A549 (cell line): Measurements from ENCODE around the gene PODN. TPM values are rescaled to one million over a fixed set of nuclear protein-coding genes. Genes with fewer than 3 reads are reported as not detected.

ENCODE experiments used
- ATAC-seq, 2 experiments: fragments of 200-7000 bp in 1 of 2; fragments of >200 bp in 1 of 2; cut with Nextera tagmentation in 1 of 2; cut with Tn5 transposase in 1 of 2; 3 replicates each; pipeline versions ENCODE4 v1.8.0 to v1.9.1; 2018 to 2020; ENCODE audit warnings: mild to moderate bottlenecking in 1 of 2, moderate library complexity in 1 of 2
- CTCF ChIA-PET: fragments of 300-600 bp; sonication (Branson Sonifier 250); formaldehyde crosslinking; extraction: SDS; loops from one replicate; lab custom pipeline; 2021; ENCODE audit warnings: antibody characterized with exemption, inconsistent platforms; lab: Yijun Ruan, JAX
- POLR2A ChIA-PET: fragments of 350-600 bp; formaldehyde crosslinking; extraction: SDS; loops from one replicate; lab custom pipeline; 2021; ENCODE audit warnings: antibody characterized with exemption, inconsistent platforms; lab: Yijun Ruan, JAX
- DNase-seq, 2 experiments: peaks; one replicate each; pipeline versions ENCODE4 v3.0.0 to v3.0.0-alpha.2; 2011 to 2016; ENCODE audit warnings: low read depth in 1 of 2, low spot score in 1 of 2
- FAIRE-seq: peaks from 2 replicates; lab custom pipeline; 2011; peaks lifted over from hg19 to GRCh38; lab: Jason Lieb, UNC
- H3K27ac ChIP-seq, 2 experiments: fragments of >200 bp; sonication (Bioruptor Twin); formaldehyde crosslinking; 3 replicates each; pipeline ENCODE4 v1.5.1; 2016 to 2017
- H3K4me1 ChIP-seq: fragments of >200 bp; sonication (Bioruptor Twin); formaldehyde crosslinking; 3 replicates; pipeline ENCODE4 v1.6.1; 2016
- H3K4me2 ChIP-seq: fragments of >200 bp; sonication (Bioruptor Twin); formaldehyde crosslinking; 3 replicates; pipeline ENCODE4 v1.6.1; 2016
- H3K4me3 ChIP-seq: fragments of >200 bp; sonication (Bioruptor Twin); formaldehyde crosslinking; 3 replicates; pipeline ENCODE4 v1.5.1; 2016
- H3K9me3 ChIP-seq: fragments of >200 bp; sonication (Bioruptor Twin); formaldehyde crosslinking; 3 replicates; pipeline ENCODE4 v1.6.1; 2016
- ATOH8 ChIP-seq: fragments of 250-450 bp; sonication (Bioruptor Pico); IDR thresholded peaks from 2 replicates; pipeline ENCODE4 v1.5.0; 2020; ENCODE audit warnings: low read depth, mild to moderate bottlenecking, moderate library complexity
- BHLHE40 ChIP-seq: IDR thresholded peaks from 2 replicates; pipeline ENCODE4 v1.6.1; 2012; ENCODE audit warnings: low read depth, low read length, inconsistent platforms
- CBX2 ChIP-seq: fragments of 200-600 bp; sonication (generic); IDR thresholded peaks from 2 replicates; pipeline ENCODE4 v1.6.1; 2016; ENCODE audit warnings: low read depth, mild to moderate bottlenecking, borderline replicate concordance
- CHD4 ChIP-seq: fragments of 200-600 bp; sonication (generic); IDR thresholded peaks from 2 replicates; pipeline ENCODE4 v1.6.1; 2016; ENCODE audit warnings: antibody characterized with exemption, mild to moderate bottlenecking, borderline replicate concordance
- E2F6 ChIP-seq: IDR thresholded peaks from 2 replicates; pipeline ENCODE4 v1.6.1; 2012; ENCODE audit warnings: low read depth, borderline replicate concordance
- EHF ChIP-seq: fragments of 250-450 bp; sonication (Bioruptor Pico); IDR thresholded peaks from 2 replicates; pipeline ENCODE4 v1.5.0; 2020; ENCODE audit warnings: mild to moderate bottlenecking
- ESRRA ChIP-seq: fragments of 150-350 bp; IDR thresholded peaks from 2 replicates; pipeline ENCODE4 v1.6.1; 2014; ENCODE audit warnings: mild to moderate bottlenecking, low read length, borderline replicate concordance
- HEYL ChIP-seq: fragments of 250-450 bp; sonication (Bioruptor Pico); IDR thresholded peaks from 2 replicates; pipeline ENCODE4 v1.8.0; 2021; ENCODE audit warnings: mild to moderate bottlenecking, moderate library complexity
- KDM1A ChIP-seq: fragments of 200-600 bp; sonication (generic); IDR thresholded peaks from 2 replicates; pipeline ENCODE4 v1.6.1; 2016; ENCODE audit warnings: low read depth, mild to moderate bottlenecking
- KDM5A ChIP-seq: fragments of 200-600 bp; sonication (generic); IDR thresholded peaks from 2 replicates; pipeline ENCODE4 v1.6.1; 2016; ENCODE audit warnings: antibody characterized with exemption, mild to moderate bottlenecking
- PBX3 ChIP-seq: IDR thresholded peaks from 2 replicates; pipeline ENCODE4 v1.6.1; 2012
- POLR2A ChIP-seq: IDR thresholded peaks from 2 replicates; pipeline ENCODE4 v1.6.1; 2012; ENCODE audit warnings: mild to moderate bottlenecking, low read length
- POLR2AphosphoS2 ChIP-seq: conservative IDR thresholded peaks from 2 replicates; pipeline ENCODE4 v1.6.1; 2012; ENCODE audit warnings: low read length, improper control_type of control experiment, inconsistent platforms
- RARB ChIP-seq: fragments of 250-450 bp; sonication (Bioruptor Pico); IDR thresholded peaks from 2 replicates; pipeline ENCODE4 v1.8.0; 2021; ENCODE audit warnings: mild to moderate bottlenecking, moderate library complexity
- RFX5 ChIP-seq: fragments of 450-650 bp; IDR thresholded peaks from 2 replicates; pipeline ENCODE4 v1.7.1; 2014; ENCODE audit warnings: antibody characterized with exemption, mild to moderate bottlenecking, moderate library complexity
- ZC3H11A ChIP-seq: fragments of 450-650 bp; IDR thresholded peaks from 2 replicates; pipeline ENCODE4 v1.6.1; 2014; ENCODE audit warnings: antibody characterized with exemption, mild to moderate bottlenecking
- ZSCAN20 ChIP-seq: fragments of 250-450 bp; sonication (Bioruptor Pico); IDR thresholded peaks from 2 replicates; pipeline ENCODE4 v1.8.0; 2022; ENCODE audit warnings: mild to moderate bottlenecking, moderate library complexity
- WGBS: methylation state at CpG from one replicate; pipeline ENCODE4 v1.1.6; 2017; ENCODE audit errors: missing lambda C conversion rate; 5-methylcytosine and 5-hydroxymethylcytosine counted together
- polyA plus RNA-seq, 4 experiments: library from polyadenylated mRNA; depleted of rRNA in 3 of 4; stranded (reverse); fragments of >200 nt; fragmentation: RNase III in 1 of 4; extraction: RNeasy Plus Mini Kit Qiagen cat#74134 plus additional on column Dnase treatment in 1 of 4; gene quantifications; 2 replicates in 3 of 4; 3 replicates in 1 of 4; pipeline ENCODE4 v1.2.3, GENCODE V29; 2011 to 2017
- TF ChIP-seq, protein P1 (sequence below): fragments of 250-450 bp; sonication (Bioruptor Pico); IDR thresholded peaks from 2 replicates; pipeline ENCODE4 v1.5.0; 2021; ENCODE audit warnings: mild to moderate bottlenecking, moderate library complexity, borderline replicate concordance
- TF ChIP-seq, protein P2 (sequence below): fragments of 200-600 bp; sonication (generic); IDR thresholded peaks from 2 replicates; pipeline ENCODE4 v1.6.1; 2016; ENCODE audit warnings: antibody characterized with exemption, mild to moderate bottlenecking, moderate library complexity

Gene PODN
- polyA plus RNA-seq, 2 of the 4 experiments (the other 2 are of a cell fraction) = 0.05 TPM; not detected in 1

- 53% methylated on average over 1 of the region's 1 CpG for WGBS
- Histone ChIP-seq H3K4me3 (no peak overlapping the region), H3K4me1 (peaks cover 3% of the 10 kb centered on the region; the same call in 1 of the 3 replicates), H3K27ac (no peak overlapping the region), H3K9me3 (no peaks in the 10 kb centered on the region), H3K4me2 (no peak overlapping the region)
- no peak for DNase-seq
- no peak for TF ChIP-seq ZSCAN20
- no peak for TF ChIP-seq CBX2
- TF ChIP-seq KDM1A = no peak
- CTCF ChIA-PET = no interaction called here
- POLR2A ChIA-PET = no interaction called here
- no peak for ATAC-seq
- no peak for FAIRE-seq
These were observed 10.3 kb upstream of the PODN start for GRCh38 chr1:53051676-53052075.

- WGBS = 91% methylated on average over 2 of the region's 2 CpGs
- POLR2A ChIA-PET = no interaction called here
- H3K27ac ChIP-seq = no peak overlapping the region
- no peak overlapping the region for H3K4me3 ChIP-seq
- no peaks in the 10 kb centered on the region for H3K4me1 ChIP-seq
- CTCF ChIA-PET = interaction anchor here (1.0 kb wide), 1 partner anchor 11 kb away, joined by 3 read pairs; no protein-coding TSS in a partner anchor
- no peak for TF ChIP-seq CHD4
- no peak for TF ChIP-seq RARB (CRISPR knock-in tag)
- TF ChIP-seq ZSCAN20 = no peak
- no peak for TF ChIP-seq POLR2A
- no peak for TF ChIP-seq BHLHE40
- no peak for TF ChIP-seq ZC3H11A
- no peak for TF ChIP-seq EHF (CRISPR knock-in tag)
- TF ChIP-seq RFX5 = no peak
- no peak for TF ChIP-seq KDM5A
- TF ChIP-seq ATOH8 (CRISPR knock-in tag) = no peak
- TF ChIP-seq HEYL (CRISPR knock-in tag) = no peak
- TF ChIP-seq, protein P1, sequence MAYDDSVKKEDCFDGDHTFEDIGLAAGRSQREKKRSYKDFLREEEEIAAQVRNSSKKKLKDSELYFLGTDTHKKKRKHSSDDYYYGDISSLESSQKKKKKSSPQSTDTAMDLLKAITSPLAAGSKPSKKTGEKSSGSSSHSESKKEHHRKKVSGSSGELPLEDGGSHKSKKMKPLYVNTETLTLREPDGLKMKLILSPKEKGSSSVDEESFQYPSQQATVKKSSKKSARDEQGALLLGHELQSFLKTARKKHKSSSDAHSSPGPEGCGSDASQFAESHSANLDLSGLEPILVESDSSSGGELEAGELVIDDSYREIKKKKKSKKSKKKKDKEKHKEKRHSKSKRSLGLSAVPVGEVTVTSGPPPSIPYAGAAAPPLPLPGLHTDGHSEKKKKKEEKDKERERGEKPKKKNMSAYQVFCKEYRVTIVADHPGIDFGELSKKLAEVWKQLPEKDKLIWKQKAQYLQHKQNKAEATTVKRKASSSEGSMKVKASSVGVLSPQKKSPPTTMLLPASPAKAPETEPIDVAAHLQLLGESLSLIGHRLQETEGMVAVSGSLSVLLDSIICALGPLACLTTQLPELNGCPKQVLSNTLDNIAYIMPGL = no peak
- TF ChIP-seq, protein P2, sequence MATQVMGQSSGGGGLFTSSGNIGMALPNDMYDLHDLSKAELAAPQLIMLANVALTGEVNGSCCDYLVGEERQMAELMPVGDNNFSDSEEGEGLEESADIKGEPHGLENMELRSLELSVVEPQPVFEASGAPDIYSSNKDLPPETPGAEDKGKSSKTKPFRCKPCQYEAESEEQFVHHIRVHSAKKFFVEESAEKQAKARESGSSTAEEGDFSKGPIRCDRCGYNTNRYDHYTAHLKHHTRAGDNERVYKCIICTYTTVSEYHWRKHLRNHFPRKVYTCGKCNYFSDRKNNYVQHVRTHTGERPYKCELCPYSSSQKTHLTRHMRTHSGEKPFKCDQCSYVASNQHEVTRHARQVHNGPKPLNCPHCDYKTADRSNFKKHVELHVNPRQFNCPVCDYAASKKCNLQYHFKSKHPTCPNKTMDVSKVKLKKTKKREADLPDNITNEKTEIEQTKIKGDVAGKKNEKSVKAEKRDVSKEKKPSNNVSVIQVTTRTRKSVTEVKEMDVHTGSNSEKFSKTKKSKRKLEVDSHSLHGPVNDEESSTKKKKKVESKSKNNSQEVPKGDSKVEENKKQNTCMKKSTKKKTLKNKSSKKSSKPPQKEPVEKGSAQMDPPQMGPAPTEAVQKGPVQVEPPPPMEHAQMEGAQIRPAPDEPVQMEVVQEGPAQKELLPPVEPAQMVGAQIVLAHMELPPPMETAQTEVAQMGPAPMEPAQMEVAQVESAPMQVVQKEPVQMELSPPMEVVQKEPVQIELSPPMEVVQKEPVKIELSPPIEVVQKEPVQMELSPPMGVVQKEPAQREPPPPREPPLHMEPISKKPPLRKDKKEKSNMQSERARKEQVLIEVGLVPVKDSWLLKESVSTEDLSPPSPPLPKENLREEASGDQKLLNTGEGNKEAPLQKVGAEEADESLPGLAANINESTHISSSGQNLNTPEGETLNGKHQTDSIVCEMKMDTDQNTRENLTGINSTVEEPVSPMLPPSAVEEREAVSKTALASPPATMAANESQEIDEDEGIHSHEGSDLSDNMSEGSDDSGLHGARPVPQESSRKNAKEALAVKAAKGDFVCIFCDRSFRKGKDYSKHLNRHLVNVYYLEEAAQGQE = no peak
- no peak for TF ChIP-seq PBX3
- no peak for TF ChIP-seq POLR2AphosphoS2
- no peak overlapping the region for H3K4me2 ChIP-seq
- DNase-seq (no peak), FAIRE-seq (no peak), ATAC-seq (no peak)
- no peaks in the 10 kb centered on the region for H3K9me3 ChIP-seq
These were observed 4.9 kb upstream of the PODN start for GRCh38 chr1:53057127-53057526.

DNA sequence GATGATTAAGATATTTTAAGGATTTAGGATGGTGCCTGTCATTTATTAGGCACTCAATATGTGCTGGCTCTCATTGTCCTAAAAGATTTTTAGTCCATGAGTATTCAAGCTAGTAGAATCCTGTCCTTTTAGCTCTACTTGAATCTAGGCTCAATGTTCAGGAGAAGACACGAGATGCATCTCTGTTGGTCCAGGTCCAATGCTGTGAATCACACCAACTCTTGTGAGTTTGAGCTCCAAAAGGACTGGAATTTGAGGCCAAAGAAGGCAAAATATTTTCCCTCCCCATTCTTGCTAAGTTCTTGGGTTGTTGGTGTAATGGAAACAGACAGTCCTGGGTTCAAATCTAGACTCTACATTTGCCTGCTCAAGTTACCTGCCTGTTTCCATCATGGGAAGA lies 1.4 kb upstream of the PODN start:
- CTCF ChIA-PET = no interaction called here
- no peaks in the 10 kb centered on the region for H3K4me1 ChIP-seq
- WGBS = 73% methylated on average over 1 of the region's 1 CpG
- H3K27ac ChIP-seq = no peak overlapping the region
- no peaks in the 10 kb centered on the region for H3K9me3 ChIP-seq
- H3K4me3 ChIP-seq = no peak overlapping the region
- TF ChIP-seq ESRRA (no peak), ZC3H11A (no peak), E2F6 (no peak)
- no peak for ATAC-seq
- H3K4me2 ChIP-seq = no peak overlapping the region
- FAIRE-seq = no peak
- POLR2A ChIA-PET = no interaction called here
- no peak for DNase-seq
